ENCODE measurements around the gene HUWE1.

Gene HUWE1

DNA sequence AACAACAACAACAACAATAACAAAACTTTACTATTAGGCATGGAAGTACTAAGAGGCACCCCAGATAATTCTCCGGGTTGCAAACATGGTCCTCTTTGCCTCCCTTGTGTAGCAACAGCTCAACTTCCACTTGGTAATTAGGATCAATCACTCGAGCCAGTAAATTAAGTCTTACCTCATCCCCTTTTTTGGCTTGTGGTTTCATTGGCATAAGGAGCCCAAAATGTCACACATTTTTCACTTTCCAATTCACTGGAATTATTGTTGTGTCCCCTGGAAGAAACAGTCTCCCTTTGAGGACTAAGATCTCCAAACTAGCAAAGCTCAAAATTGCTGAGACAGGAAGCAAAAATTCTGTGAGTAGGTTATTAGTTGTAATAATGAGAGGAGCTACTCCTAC is 203.1 kb downstream of the HUWE1 start:
- DNase-seq = no peak
